Nucleus accumbens (tissue), 56 donors: ENCODE measurements around the gene OCIAD1.
"Not testable (repeated sequence)": the region's sequence is repeated elsewhere in the genome, so short reads cannot be mapped to it uniquely, and the experiment has no call there.

Experiments used
- DNase-seq, 56 donors: peaks; one replicate each; lab custom pipeline; 2025; lab: John Stamatoyannopoulos, UW

The OCIAD1 gene

DNA sequence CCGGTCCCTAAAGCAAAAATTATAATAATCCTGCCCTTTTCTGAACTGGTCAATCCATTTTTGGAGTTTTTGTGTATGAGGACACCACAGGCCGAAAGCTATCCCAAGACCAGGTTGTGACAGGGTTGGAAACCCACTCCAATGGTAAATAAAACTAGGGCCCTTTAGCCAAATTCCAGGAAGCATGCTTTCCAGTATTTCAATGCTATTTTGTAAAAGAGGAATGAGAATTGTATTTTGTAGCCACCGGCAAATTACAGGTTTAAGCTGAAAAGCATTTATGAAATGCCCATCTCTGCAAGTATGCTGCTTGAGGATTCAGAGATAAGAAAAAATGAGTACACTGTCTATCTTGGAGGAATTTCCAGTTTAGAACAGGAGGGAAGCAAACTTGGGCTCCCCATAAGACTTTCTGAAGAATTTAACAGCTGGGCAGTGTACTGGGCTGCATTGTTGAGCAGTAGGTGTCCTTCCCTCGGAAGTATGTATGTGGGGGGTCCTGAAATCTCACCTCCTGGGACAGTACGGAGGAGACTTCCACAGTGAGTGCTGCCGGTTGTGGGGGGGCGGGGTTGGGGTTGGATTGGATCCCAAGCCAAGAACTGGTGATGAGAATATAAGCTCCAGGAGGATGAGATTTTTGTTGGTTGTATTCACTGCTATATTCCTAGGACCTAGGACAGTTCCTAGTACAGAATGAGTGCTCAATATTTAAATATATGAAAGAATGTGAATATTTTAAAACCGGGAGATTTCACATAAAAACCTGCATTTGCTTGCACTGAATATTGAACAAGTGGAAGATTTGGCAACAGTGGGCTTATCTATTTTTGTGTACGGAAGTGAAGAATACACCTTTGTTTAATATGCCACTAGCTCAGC, 48.9 kb downstream of the OCIAD1 start:
- no peak for DNase-seq

DNA sequence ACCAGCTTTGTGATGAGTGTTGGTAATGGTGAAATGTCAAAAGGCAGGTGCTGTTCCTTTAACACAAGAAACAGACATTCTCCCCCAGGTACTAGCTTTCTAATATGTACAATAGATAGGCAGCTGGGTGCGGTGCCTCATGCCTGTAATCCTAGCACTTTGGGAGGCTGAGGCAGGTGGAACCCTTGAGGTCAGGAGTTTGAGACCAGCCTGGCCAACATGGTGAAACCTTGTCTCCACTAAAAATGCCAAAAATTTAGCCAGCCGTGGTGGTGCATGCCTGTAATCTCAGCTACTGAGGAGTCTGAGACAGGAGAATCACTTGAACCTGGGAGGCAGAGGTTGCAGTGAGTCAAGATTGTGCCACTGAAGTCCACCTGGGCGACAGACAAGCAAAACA, 50.8 kb downstream of the OCIAD1 start:
- not testable (repeated sequence) for DNase-seq

DNA sequence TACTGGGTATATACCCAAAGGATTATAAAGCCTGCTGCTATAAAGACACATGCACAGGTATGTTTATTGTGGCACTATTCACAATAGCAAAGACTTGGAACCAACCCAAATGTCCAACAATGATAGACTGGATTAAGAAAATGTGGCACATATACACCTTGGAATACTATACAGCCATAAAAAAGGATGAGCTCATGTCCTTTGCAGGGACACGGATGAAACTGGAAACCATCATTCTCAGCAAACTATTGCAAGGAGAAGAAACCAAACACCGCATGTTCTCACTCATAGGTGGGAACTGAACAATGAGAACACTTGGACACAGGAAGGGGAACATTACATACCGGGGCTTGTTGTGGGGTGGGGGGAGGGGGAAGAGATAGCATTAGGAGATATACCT, 58.9 kb downstream of the OCIAD1 start:
- DNase-seq: not testable (repeated sequence)

DNA sequence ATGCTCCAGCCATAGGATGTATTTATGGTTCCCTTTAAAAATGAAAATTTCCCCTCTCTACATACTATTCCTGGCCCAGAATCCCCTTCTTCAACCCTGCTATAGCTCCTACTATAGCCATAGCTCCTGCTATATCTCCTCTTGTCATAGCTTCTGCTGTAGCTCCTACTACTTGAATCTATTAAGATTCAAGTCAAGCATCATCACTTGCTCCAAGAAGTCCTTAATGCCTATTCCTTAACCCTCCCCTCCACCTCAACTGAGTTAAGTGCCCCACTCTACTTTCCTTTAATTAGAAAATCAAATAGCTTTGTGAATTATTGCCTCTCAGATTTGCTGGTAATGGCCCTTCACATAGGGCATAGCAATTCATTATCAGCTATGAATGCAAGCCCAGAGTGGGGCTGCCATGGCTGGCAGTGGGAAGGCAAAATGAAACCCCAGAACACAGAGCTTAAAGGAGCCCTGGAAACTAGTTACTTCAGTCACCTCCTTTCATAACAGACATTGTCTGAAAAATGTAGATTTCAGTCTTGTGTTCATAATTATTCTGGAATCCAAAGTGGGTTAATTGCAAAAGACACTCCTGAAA, 60.2 kb downstream of the OCIAD1 start:
- no peak for DNase-seq

DNA sequence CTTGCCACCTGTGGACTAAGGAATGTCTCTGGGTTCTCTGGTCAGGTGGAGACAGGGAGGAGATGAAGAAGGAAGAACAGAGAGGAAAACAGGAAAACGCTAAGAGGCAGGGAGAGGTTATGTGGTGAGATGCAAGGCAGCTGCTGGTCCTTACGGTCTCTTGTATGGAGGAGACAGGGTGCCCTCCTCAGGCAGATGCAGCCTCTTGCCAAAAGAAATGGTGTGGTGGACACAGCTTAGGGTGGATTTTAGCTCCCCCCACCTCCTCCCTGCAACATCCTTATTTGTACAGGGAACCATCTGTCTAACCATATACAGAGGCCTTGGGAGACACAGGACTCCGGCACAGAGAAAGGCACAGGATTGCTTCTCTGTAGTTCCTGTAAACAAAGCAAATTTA, 66.0 kb downstream of the OCIAD1 start:
- DNase-seq: peak in 8 of 56 donors; percentile 2 to 21 (median 8)

DNA sequence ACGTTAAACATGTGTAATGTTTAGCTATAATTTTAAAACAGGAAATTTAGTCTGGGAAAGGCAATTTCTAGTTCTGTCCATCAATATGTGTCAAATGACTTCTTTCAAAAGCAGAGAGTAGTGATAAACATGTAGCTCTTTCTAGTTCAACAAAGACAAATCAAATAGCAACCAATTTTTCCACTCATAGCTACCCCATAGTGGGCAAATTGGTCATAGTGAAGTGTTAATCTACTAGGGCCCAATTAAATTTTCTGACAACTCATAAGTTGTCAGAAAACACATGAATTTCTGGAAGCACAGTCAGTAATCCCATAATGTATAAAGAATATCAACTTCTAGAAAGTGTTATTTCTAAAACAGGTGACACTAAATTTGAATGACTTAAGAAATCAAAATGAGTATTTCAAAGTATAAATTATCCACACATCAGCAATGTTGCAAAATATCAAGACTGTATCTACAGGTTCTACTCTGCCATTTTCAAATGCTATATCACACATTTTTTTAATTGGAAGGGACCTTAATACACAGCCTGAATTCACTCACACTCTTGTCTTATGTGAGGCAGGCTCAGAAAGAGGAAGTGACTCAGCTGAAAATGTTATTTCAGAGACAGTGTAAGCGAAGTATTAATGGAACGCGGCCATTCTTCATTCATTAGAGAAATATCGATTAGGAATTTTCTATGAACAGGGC, 68.0 kb downstream of the OCIAD1 start:
- no peak for DNase-seq

DNA sequence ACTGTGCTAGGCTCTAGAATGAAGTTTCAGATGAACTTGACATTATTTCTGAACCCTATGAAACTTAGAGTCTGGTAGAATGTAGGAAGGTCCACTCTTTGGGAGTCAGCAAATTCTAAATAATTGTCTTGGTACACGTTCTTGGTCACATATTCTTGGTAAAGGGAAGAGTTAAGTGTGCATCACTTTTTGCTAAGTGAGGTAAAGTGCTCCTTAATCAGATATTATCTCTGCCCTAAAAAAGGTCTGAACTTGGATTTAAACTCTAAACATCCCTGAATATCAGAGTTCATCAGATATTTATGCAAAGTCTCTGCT, 68.5 kb downstream of the OCIAD1 start:
- DNase-seq: no peak

DNA sequence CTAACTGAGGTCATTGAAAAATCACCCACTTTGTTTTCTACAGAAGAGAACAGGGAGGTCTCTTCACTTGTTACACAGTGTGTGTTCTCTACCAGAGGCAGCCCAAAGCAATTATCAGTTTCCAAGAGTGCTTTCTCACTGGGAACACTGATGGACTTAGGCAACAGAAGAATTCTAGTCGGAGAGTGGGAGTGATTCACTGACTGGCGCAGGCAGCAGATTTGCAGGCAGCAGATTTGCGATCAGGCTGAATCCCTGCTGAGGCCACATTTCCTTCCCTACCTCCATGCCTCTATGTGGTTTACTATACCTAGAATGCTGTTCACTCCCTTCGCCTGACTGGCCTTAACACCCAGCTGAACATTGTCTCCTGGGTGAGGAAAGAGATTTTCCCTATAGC, 69.1 kb downstream of the OCIAD1 start:
- DNase-seq: peak in 6 of 56 donors; percentile 4 to 28 (median 8)

DNA sequence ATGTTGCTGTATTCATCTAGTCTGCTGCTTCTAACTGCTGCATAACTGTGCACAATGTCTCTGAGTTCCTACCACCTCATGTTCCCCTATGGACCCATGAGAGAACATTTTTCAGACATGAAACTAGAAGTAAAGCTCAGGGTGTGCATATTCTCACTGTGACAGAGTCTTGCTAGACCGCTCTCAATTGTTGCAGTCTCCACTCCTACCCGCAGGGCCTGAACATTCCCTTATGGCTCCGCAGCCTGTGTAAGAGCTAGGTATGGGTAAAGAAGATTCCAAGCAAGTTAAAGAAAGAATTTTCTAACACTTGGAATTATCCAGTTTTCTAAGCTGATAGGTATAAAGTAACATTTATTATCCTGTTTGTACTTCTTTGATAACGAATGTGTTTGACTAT, 70.3 kb downstream of the OCIAD1 start:
- no peak for DNase-seq

DNA sequence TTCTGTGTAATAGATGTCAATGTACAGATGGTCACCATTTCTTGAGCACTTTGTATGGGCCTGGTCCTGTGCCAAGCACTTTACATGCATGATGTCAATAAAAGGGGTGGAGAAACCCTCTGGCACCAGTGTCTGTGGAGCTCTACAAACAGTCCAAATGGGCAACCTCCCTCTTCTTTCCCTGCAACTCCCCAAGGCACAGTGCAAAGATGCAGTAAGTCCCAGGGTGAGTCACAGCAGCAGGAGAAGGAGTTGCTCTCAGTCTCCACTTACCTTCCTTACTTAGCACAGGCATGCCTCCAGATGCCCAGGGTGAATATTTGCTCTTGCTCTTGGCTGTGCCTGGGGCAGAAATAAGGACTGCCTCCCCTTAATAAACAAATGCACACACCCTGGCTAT, 71.4 kb downstream of the OCIAD1 start:
- DNase-seq: no peak

DNA sequence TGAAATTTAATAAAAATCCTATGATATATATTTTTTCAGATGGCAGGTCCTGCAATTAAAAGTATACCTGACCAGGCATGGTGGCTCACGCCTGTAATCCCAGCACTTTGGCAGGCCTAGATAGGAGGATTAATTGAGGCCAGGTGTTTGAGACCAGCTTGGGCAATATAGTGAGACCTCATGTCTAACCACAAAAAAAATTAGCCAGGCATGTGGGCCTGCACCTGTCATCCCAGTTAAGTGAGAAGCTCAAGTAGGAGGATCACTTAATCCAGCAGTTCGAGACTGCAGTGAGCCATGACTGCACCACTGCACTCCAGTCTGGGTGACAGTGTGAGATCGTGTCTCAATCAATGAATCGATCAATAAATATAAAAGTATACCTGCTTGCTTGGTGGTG, 73.2 kb downstream of the OCIAD1 start:
- DNase-seq: no peak

DNA sequence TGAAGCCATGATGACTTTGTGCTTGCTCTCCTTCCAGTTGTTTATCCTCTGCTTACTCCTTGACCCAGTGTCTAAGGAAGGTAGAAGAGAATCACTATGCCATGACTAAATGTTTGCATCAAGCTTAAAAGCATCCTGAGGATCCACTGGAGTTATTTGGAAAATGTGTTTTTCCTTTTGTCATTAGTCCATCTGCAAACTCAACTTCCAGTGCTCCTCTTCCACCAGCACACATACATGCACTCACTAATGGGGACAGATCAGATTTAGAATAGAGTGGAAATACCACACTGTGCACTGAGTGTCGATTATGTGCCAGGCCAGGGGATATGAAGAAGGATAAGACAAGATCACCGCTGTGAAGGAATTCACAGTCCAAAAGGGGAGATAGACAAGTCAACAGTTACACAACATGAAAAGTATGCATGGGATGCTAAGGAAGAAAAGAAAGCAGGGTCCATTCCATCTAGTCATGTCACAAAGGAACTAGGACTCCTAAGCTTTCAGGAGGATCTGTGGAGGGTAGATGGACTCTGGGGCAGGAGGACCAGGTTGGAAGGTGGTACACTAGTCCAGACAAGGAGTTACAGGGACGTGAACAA, 73.8 kb downstream of the OCIAD1 start:
- no peak for DNase-seq

DNA sequence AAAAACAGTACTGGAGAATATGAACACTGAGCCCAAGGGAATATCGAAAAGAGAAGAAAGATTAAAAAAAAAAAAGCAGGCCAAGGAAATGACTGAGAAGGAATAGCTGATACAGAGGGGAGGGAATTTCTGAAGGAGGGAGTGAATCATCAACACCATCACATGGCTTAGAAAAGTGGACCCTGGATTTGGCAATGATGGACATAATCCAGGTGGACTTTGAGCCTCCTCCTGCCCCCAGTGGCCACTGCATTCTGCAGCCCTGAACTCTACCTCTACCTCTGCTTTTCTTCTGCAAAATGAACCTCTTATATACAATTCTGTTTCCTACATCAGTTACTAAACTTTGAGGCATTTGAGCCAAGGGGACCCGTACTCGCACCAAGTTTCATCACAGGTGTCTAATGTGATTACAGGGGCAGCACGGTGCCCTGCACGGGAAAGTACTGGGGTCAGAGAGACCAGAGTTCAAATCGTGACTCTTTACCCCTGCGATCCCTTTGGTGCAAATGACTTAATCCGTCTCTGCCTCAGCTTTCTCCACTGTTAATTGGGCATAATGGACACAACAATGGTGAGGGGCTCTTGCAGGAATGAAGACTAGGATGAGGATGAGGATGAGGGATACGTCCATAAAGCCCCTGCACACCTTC, 74.6 kb downstream of the OCIAD1 start:
- no peak for DNase-seq

DNA sequence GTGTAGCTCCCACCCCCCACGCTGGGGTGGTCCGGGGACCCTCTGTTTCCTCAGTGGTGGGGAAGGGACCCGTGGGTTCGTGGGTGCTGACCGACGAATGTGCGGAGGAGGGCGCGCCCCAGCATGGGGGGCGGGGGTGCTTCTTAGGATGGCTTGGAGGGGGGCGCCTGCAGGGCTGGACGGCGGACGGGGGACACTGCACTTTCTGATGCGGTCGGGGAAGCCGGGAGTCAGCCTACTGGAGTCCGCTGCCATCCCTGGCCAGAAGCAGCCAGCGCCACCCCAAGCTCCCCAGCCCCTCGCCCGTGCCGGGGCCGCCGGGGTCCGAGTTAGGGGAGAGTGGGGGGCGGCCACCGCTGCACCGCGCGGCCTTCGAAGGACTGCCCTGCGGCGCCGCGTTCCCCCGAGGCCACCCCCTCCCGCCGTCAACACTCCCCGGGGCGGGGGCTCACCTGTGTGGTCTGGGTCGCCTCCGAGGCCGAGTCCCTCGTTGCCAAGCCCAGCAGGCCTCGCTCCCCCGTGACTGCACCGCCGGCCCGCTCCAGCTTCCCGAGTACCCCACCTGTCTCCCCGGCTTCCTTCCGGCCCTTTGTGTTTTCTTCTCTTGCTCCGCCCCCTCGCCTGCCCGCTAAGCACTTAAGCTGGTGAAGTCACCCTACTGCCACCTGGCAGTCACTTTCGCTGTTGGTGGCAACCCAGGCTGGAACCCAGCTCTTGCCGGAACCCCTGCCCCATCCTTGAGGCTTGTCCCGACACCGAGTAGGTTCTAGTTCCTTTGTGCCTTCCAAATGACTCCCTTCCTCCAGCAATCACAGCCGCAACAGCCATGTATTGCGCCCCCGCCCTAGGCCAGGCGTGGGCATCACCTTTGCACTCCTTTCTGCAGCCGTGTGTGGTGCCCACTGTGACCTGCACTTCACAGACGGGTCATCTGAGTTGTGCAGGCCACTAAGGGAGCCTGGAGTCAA, 75.6 kb downstream of the OCIAD1 start, which contains the start of gene OCIAD2:
Gene OCIAD2, minus strand, starts transcription at position 569 of the 968 bp plus-strand sequence. CDS start 2,225 bp downstream, outside the sequence.
- peak in 28 of 56 donors; percentile 2 to 55 (median 25) for DNase-seq

DNA sequence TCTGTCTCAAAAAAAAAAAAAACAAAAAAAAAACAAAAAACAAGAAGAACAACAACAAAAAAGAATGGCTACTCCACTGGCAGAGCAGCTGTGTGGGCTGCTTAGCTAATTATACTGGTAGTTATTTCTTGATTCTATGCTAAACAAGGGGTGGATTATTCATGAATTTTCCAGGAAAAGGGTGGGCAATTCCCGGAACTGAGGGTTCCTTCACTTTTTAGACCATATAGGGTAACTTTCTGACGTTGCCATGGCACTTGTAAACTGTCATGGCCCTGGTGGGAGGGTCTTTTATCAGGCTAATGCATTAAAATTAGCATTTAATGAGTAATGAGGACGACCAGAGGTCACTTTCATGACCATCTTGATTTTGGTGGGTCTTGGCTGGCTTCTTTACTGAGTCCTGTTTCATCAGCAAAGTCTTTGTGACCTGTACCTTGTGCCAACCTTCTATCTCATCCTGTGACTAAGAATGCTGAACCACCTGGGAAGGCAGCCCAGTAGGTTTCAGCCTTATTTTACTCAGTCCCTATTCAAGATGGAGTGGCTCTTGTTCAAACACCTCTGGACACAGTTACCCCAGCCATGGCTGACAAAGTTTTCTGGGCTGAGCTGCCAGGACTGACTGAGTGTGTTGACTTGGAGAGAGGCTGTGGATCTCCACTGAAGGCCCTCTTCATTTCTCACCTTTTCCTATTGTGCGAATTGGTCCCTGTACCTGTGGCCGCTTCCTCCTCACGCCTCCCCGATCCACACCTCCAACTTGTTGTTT, 77.0 kb downstream of the OCIAD1 start:
- no peak for DNase-seq

DNA sequence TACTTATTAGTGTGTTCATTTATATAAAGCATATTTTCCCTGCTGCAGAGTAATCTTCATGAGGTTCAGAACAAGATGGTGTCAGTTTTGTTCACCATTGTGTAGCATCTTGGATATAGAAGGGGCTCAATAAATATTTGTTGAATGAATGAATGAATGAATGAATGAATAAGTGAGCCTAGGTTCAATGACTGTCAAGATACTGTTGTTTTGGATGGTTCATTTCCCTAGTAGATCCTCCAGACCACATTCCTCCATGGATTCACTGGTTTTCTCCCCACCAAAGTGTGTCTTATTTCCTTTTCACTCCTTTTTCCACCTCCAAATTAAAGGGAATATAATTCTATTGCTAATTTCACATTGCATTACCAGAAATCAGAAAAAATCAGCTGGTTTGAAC, 77.8 kb downstream of the OCIAD1 start:
- DNase-seq: no peak

DNA sequence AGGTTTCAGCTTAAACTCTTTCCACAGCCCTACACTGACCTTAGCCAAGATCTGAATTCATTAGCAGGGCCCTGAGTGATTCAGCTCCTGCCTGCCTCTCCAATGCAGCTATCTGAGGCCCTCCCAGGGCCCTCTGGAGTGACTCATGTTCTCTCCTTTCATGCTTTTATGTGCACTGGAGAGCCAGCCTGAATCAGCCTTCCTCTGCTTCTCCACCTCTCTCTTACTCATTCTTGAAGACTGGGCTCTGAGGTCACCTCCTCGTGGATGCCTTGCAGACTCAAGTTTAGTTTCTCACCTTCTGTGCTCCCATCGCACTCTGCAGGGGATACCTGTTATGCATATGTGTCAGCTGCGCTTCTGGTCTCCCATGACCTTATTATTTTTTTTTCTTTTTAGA, 78.8 kb downstream of the OCIAD1 start:
- DNase-seq: peak in 18 of 56 donors; percentile 3 to 56 (median 18)

DNA sequence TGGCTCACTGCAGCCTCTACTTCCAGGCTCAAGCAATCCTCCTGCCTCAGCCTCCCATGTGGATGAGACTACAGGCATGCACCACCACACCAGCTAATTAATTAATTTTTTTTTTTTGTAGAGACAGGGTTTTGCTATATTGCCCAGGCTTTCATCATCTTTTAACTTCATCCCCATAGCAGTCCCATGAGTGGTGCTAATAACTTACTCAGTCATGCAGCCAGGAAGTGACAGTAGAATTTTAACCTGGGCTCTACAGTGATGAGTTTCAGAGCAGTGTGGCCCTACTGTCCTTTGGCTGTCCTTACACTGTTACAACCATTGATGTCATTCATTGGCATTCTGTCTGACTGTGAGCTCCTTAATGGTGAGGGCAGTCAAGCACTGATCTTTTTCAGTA, 79.6 kb downstream of the OCIAD1 start:
- DNase-seq: no peak
